HepG2 (cell line): ENCODE data around the gene CHST6. TPM values are rescaled to one million over a fixed set of nuclear protein-coding genes. Genes with fewer than 3 reads are reported as not detected.

Experiments used
- ATAC-seq: fragments of 200-7000 bp; cut with Tn5 transposase; 3 replicates; pipeline ENCODE4 v1.9.1; 2020; ENCODE audit warnings: mild to moderate bottlenecking, moderate library complexity
- BruUV-seq: library from RNA; stranded (reverse); fragments of 400-500 nt; replicated peaks from 2 replicates; lab custom pipeline; 2021; lab: Mats Ljungman, UMichigan
- CTCF ChIA-PET: fragments of 300-600 bp; formaldehyde crosslinking; extraction: SDS; loops from one replicate; lab custom pipeline; 2021; ENCODE audit warnings: low total read pairs, inconsistent platforms, low intra/inter-chr PET ratio; lab: Yijun Ruan, JAX
- POLR2A ChIA-PET: fragments of 350-600 bp; sonication (Branson Sonifier 250); formaldehyde crosslinking; loops from one replicate; lab custom pipeline; 2020; ENCODE audit warnings: antibody characterized with exemption, inconsistent platforms; lab: Yijun Ruan, JAX
- DNase-seq: peaks from one replicate; pipeline ENCODE4 v3.0.0-alpha.2; 2015; ENCODE audit warnings: low spot score
- FAIRE-seq: peaks from 3 replicates; lab custom pipeline; 2011; peaks lifted over from hg19 to GRCh38; lab: Jason Lieb, UNC
- H2AFZ ChIP-seq: one replicate; pipeline ENCODE4 v1.6.1; 2011; ENCODE audit warnings: low read length, inconsistent platforms
- H3K27ac ChIP-seq: fragments of 300-600 bp; 3 replicates; pipeline ENCODE4 v1.8.0; 2011; ENCODE audit warnings: mixed run types, mild to moderate bottlenecking, mixed read lengths, low read length, inconsistent platforms; ENCODE audit not compliant: insufficient read depth; ENCODE audit errors: extremely low read length
- H3K27me3 ChIP-seq, 2 experiments: fragments of 200-600 bp in 1 of 2; 2 replicates in 1 of 2; 3 replicates in 1 of 2; pipeline versions ENCODE4 v1.6.0 to v1.8.0; 2011; ENCODE audit warnings: low read length in 2 of 2, mild to moderate bottlenecking in 2 of 2, moderate library complexity in 2 of 2, inconsistent platforms in 1 of 2; ENCODE audit not compliant: insufficient read depth in 2 of 2, control insufficient read depth in 1 of 2
- H3K36me3 ChIP-seq, 2 experiments: fragments of 200-600 bp in 1 of 2; replicated peaks in 1 of 2; 2 replicates in 1 of 2; 3 replicates in 1 of 2; pipeline versions ENCODE4 v1.5.1 to v1.8.0; 2011; ENCODE audit warnings: low read length in 2 of 2, inconsistent platforms in 1 of 2; ENCODE audit not compliant: insufficient read depth in 2 of 2, control insufficient read depth in 1 of 2
- H3K4me1 ChIP-seq: 2 replicates; pipeline ENCODE4 v1.5.1; 2012; ENCODE audit warnings: low read length, inconsistent platforms; ENCODE audit not compliant: insufficient read depth
- H3K4me2 ChIP-seq: 2 replicates; pipeline ENCODE4 v1.6.0; 2011; ENCODE audit warnings: low read depth, low read length, inconsistent platforms
- H3K4me3 ChIP-seq, 3 experiments: fragments of 200-600 bp in 1 of 3; sonication (generic), shearing (Covaris generic) in 1 of 3; replicated peaks in 1 of 3; 2 replicates each; pipeline ENCODE4 v1.5.1; 2011 to 2016; ENCODE audit warnings: low read length in 3 of 3, inconsistent platforms in 2 of 3, low read depth in 2 of 3, mild to moderate bottlenecking in 2 of 3, control low read depth in 1 of 3, mixed read lengths in 1 of 3; ENCODE audit not compliant: insufficient read depth in 1 of 3
- H3K79me2 ChIP-seq: one replicate; pipeline ENCODE4 v1.6.1; 2011; ENCODE audit warnings: low read length, inconsistent platforms; ENCODE audit not compliant: insufficient read depth
- H3K9ac ChIP-seq: 2 replicates; pipeline ENCODE4 v1.6.0; 2011; ENCODE audit warnings: mild to moderate bottlenecking, low read depth, low read length, inconsistent platforms; ENCODE audit not compliant: insufficient read depth
- H3K9me3 ChIP-seq: 2 replicates; pipeline ENCODE4 v1.5.1; 2012; ENCODE audit warnings: mild to moderate bottlenecking, low read length
- H4K20me1 ChIP-seq: 2 replicates; pipeline ENCODE4 v1.6.0; 2011; ENCODE audit warnings: inconsistent platforms, mild to moderate bottlenecking, low read length, moderate library complexity; ENCODE audit not compliant: insufficient read depth
- AHDC1 ChIP-seq: sonication (generic); formaldehyde crosslinking; IDR thresholded peaks from 2 replicates; pipeline ENCODE4 v1.5.1; 2020; ENCODE audit warnings: mild to moderate bottlenecking, missing genetic modification reagents, borderline replicate concordance
- ELF4 ChIP-seq: sonication (generic); formaldehyde crosslinking; IDR thresholded peaks from 2 replicates; pipeline ENCODE4 v1.5.0; 2020; ENCODE audit warnings: missing genetic modification reagents, mild to moderate bottlenecking, moderate library complexity, borderline replicate concordance
- ETV5 ChIP-seq: IDR thresholded peaks from 2 replicates; pipeline ENCODE4 v1.6.1; 2018; ENCODE audit warnings: missing biosample characterization, missing genetic modification reagents, inconsistent platforms, borderline replicate concordance
- GPN1 ChIP-seq: sonication (generic); formaldehyde crosslinking; IDR thresholded peaks from 2 replicates; pipeline ENCODE4 v1.5.1; 2020; ENCODE audit warnings: missing genetic modification reagents, borderline replicate concordance
- HDAC2 ChIP-seq: sonication (generic); formaldehyde crosslinking; IDR thresholded peaks from 2 replicates; pipeline ENCODE4 v1.4.0; 2020; ENCODE audit warnings: missing genetic modification reagents
- KMT2B ChIP-seq: IDR thresholded peaks from 2 replicates; pipeline ENCODE4 v1.6.1; 2016; ENCODE audit warnings: missing genetic modification reagents, missing compliant biosample characterization
- MAFF ChIP-seq: IDR thresholded peaks from 2 replicates; pipeline ENCODE4 v1.6.1; 2011; ENCODE audit warnings: low read depth, low read length, improper control_type of control experiment
- PHF21A ChIP-seq: sonication (generic); formaldehyde crosslinking; IDR thresholded peaks from 2 replicates; pipeline ENCODE4 v1.5.0; 2020; ENCODE audit warnings: mild to moderate bottlenecking, missing genetic modification reagents
- REPIN1 ChIP-seq: sonication (generic); formaldehyde crosslinking; IDR thresholded peaks from 2 replicates; pipeline ENCODE4 v1.8.0; 2022; ENCODE audit warnings: missing genetic modification reagents, low read depth, mild to moderate bottlenecking, borderline replicate concordance
- SMARCC2 ChIP-seq: fragments of 450-650 bp; IDR thresholded peaks from 2 replicates; pipeline ENCODE4 v1.6.1; 2017; ENCODE audit warnings: antibody characterized with exemption, mild to moderate bottlenecking
- SSRP1 ChIP-seq: IDR thresholded peaks from 2 replicates; pipeline ENCODE4 v1.6.1; 2016; ENCODE audit warnings: control low read depth
- TCF12 ChIP-seq, 2 experiments: fragments of 450-650 bp in 1 of 2; sonication (generic) in 1 of 2; formaldehyde crosslinking in 1 of 2; IDR thresholded peaks; 2 replicates each; pipeline versions ENCODE4 v1.6.1 to v1.8.0; 2017 to 2022; ENCODE audit warnings: antibody characterized with exemption in 1 of 2, mild to moderate bottlenecking in 1 of 2, missing genetic modification reagents in 1 of 2, moderate library complexity in 1 of 2
- TGIF2 ChIP-seq: IDR thresholded peaks from 2 replicates; pipeline ENCODE4 v1.6.1; 2016; ENCODE audit warnings: control low read depth, missing compliant biosample characterization
- ZBTB20 ChIP-seq: sonication (generic); formaldehyde crosslinking; IDR thresholded peaks from 2 replicates; pipeline ENCODE4 v1.8.1; 2023; ENCODE audit warnings: missing genetic modification reagents, low read depth, mild to moderate bottlenecking, borderline replicate concordance
- ZBTB38 ChIP-seq: sonication (generic); formaldehyde crosslinking; IDR thresholded peaks from 2 replicates; pipeline ENCODE4 v1.5.1; 2020; ENCODE audit warnings: mild to moderate bottlenecking, missing genetic modification reagents
- ZMAT3 ChIP-seq: sonication (generic); formaldehyde crosslinking; conservative IDR thresholded peaks from 2 replicates; pipeline ENCODE4 v1.7.0; 2021; ENCODE audit warnings: missing genetic modification reagents
- ZNF547 ChIP-seq: sonication (generic); formaldehyde crosslinking; IDR thresholded peaks from 2 replicates; pipeline ENCODE4 v1.5.1; 2020; ENCODE audit warnings: mild to moderate bottlenecking, missing genetic modification reagents
- ZNF644 ChIP-seq: IDR thresholded peaks from 2 replicates; pipeline ENCODE4 v1.6.1; 2016; ENCODE audit warnings: low read depth
- WGBS: methylation state at CpG from one replicate; pipeline ENCODE4 v1.1.6; 2017; ENCODE audit warnings: low lambda C conversion rate; 5-methylcytosine and 5-hydroxymethylcytosine counted together
- in situ Hi-C: cut with HindIII; loops from 2 replicates; pipeline ENCODE4 v1.10.0; 2017; ENCODE audit warnings: low pct_unique_long_range_greater_than_20kb; ENCODE audit not compliant: extremely low pct_ligation_motif_present
- intact Hi-C: fragments of 100-400 bp; cut with micrococcal nuclease; formaldehyde crosslinking; loops from one replicate; pipeline ENCODE4 v1.10.0; 2022; ENCODE audit not compliant: unreplicated experiment
- polyA plus RNA-seq, 8 experiments: library from polyadenylated mRNA; depleted of rRNA in 3 of 8; stranded (reverse) in 7 of 8; unstranded in 1 of 8; fragments of >200 nt; fragmentation: Illumina TruSeq in 4 of 8; extraction: Trizol in 4 of 8; gene quantifications; 2 replicates each; pipeline versions ENCODE4 v1.2.1 to v1.2.3, GENCODE V29; 2011 to 2016; ENCODE audit warnings: low read depth in 4 of 8, missing spikeins in 1 of 8, mixed read lengths in 1 of 8; ENCODE audit not compliant: insufficient read depth in 1 of 8
- total RNA-seq, 5 experiments: library from RNA; depleted of rRNA; stranded (reverse); fragments of >200 nt; fragmentation: Illumina TruSeq; extraction: Trizol; gene quantifications; 2 replicates each; pipeline ENCODE4 v1.2.3, GENCODE V29; 2016; ENCODE audit warnings: low read depth in 1 of 5
- TF ChIP-seq, protein P1 (sequence below): sonication (generic); formaldehyde crosslinking; conservative IDR thresholded peaks from 2 replicates; pipeline ENCODE4 v1.4.0; 2020; ENCODE audit warnings: missing genetic modification reagents

Gene CHST6
- total and polyA plus RNA-seq, 2 of the 13 experiments (the other 11 are each of a cell fraction or from before 2014, with no cell fraction given): 0.18 to 0.91 TPM

DNA sequence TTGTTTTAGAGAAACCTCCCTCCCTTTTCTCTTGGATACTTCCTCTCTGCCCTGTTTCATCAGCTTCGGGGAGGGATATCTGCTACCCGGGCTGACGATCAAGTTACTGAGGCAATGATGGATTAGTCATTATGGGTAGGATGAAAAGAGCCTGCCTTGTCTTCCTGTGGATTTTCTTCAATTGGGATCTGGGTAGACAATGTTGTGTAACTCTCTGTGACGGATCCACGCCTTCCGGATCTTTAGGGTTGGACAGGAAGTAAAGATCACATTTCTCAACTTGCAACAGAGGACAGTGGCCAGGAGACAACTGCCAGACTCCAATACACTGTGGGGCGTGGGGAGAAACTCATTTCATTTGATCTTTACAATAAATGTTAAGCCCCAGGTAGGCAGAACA lies 11.3 kb upstream of the CHST6 start:
- ATAC-seq: peak; percentile 61
- peak; percentile 75 for FAIRE-seq
- WGBS: 3% methylated on average over 7 of the region's 7 CpGs
- Histone ChIP-seq H3K4me3 (no peak overlapping the region), H3K27ac (no peak overlapping the region), H2AFZ (no peak overlapping the region), H3K4me1 (peaks cover 46% of the 10 kb centered on the region), H3K27me3 (peaks cover 0 to 7% of the 10 kb centered on the region in 2 experiments; a peak in 2 of 5 replicates), H3K36me3 (no peaks in the 10 kb centered on the region), H3K4me2 (peak overlapping the region; percentile 53), H3K79me2 (no peaks in the 10 kb centered on the region), H4K20me1 (no peaks in the 10 kb centered on the region), H3K9ac (no peak overlapping the region), H3K9me3 (no peaks in the 10 kb centered on the region)
- ChIA-PET POLR2A (interaction anchor here (2.2 kb wide), 1 partner anchor 11 kb away, joined by 8 read pairs; no protein-coding TSS in a partner anchor), CTCF (no interaction called here)
- intact Hi-C loops: no loop called here
- in situ Hi-C loops: no loop called here
- BruUV-seq: no TSS peak
- peak; percentile 79 for DNase-seq
- 0 out of 2 replicates have a peak, but pooled peaks have one; percentile 21 for TF ChIP-seq AHDC1 (CRISPR knock-in tag)
- TF ChIP-seq, protein P1, sequence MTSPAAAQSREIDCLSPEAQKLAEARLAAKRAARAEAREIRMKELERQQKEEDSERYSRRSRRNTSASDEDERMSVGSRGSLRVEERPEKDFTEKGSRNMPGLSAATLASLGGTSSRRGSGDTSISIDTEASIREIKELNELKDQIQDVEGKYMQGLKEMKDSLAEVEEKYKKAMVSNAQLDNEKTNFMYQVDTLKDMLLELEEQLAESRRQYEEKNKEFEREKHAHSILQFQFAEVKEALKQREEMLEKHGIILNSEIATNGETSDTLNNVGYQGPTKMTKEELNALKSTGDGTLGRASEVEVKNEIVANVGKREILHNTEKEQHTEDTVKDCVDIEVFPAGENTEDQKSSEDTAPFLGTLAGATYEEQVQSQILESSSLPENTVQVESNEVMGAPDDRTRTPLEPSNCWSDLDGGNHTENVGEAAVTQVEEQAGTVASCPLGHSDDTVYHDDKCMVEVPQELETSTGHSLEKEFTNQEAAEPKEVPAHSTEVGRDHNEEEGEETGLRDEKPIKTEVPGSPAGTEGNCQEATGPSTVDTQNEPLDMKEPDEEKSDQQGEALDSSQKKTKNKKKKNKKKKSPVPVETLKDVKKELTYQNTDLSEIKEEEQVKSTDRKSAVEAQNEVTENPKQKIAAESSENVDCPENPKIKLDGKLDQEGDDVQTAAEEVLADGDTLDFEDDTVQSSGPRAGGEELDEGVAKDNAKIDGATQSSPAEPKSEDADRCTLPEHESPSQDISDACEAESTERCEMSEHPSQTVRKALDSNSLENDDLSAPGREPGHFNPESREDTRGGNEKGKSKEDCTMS (CRISPR knock-in tag): no peak
- no peak for TF ChIP-seq HDAC2 (CRISPR knock-in tag)
- no peak for TF ChIP-seq SSRP1 (CRISPR knock-in tag)
- TF ChIP-seq MAFF: no peak
- TF ChIP-seq ETV5: peak; percentile 97
- TF ChIP-seq ZNF547: no peak
- TF ChIP-seq KMT2B (CRISPR knock-in tag): no peak
- no peak for TF ChIP-seq ZMAT3 (CRISPR knock-in tag)
- TF ChIP-seq REPIN1: no peak
- TF ChIP-seq GPN1: no peak
- no peak for TF ChIP-seq ZBTB20 (CRISPR knock-in tag)
- TF ChIP-seq SMARCC2: no peak
- peak; percentile 70; the same call in 1 of the 2 replicates for TF ChIP-seq ZNF644
- no peak for TF ChIP-seq TCF12 (IDR thresholded peaks at IDR 0.05)
- no peak for TF ChIP-seq TCF12 (CRISPR knock-in tag; IDR thresholded peaks at IDR 0.05)
- peak; percentile 59; the same call in 1 of the 2 replicates for TF ChIP-seq PHF21A
- TF ChIP-seq ELF4: no peak
- no peak for TF ChIP-seq ZBTB38
- TF ChIP-seq TGIF2 (CRISPR knock-in tag): no peak
